ENCODE results near the gene HOATZ. TPM values are rescaled to one million over a fixed set of nuclear protein-coding genes. Genes with fewer than 3 reads are reported as not detected.
A peak's percentile ranks its signal among the peaks of the same experiment; 100 is the strongest.

The HOATZ gene
- total and polyA plus RNA-seq, 5 experiments from 2014 or later = not detected

DNA sequence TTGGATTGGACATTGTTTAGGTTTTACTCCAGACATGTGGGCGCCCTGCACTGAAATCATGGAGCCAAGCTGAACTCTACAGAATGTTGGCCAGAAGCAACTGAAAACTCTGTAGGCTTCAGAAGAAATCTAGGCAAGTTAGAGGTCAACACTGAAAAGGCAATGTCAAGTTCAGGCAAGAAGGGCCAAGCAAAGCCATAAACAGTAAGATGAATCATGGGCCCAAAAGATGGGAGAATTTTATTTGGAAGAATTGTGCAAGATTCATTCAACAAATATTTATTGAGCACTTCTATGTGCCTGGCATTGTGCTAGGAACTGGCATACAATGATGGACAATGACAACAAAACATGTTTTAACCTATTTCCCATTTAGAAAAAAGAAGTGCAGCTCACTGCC lies 10.9 kb downstream of the HOATZ start:
- POLR2A ChIA-PET = no interaction called here
- H3K36me3 Mint-ChIP-seq = no peaks in the 10 kb centered on the region
- no peak for ATAC-seq

GRCh38 chr11:111526501-111526900 lies 11.9 kb downstream of the HOATZ start:
- Mint-ChIP-seq H3K9me3 (no peaks in the 10 kb centered on the region), H3K27me3 (peaks cover 0 to 2% (median 0%) of the 10 kb centered on the region in 5 donors), H3K27ac (peak overlapping the region in 9 of 10 donors; percentile 7 to 86 (median 34)), H3K36me3 (no peaks in the 10 kb centered on the region), H3K4me3 (peak overlapping the region in 5 of 10 donors; percentile 1 to 55 (median 34)), H3K4me1 (peaks cover 19 to 37% (median 30%) of the 10 kb centered on the region in 4 donors)
- peak; percentile 55 to 79 for ATAC-seq
- POLR2A ChIA-PET = interaction anchor here (0.6 kb wide), 1 partner anchor 84 kb away, joined by 4 read pairs; no protein-coding TSS in a partner anchor
- peak in 7 of 10 donors; percentile 26 to 68 (median 53) for DNase-seq

More for the DNA sequence above, 10.9 kb downstream of the HOATZ start:
- peaks cover 19 to 34% (median 29%) of the 10 kb centered on the region in 4 donors for H3K4me1 Mint-ChIP-seq
- peaks cover 0 to 2% (median 0%) of the 10 kb centered on the region in 5 donors for H3K27me3 Mint-ChIP-seq
- no peaks in the 10 kb centered on the region for H3K9me3 Mint-ChIP-seq
- peak overlapping the region in 3 of 10 donors; percentile 11 to 86 (median 54) for H3K27ac Mint-ChIP-seq
- DNase-seq = no peak
- H3K4me3 Mint-ChIP-seq = peak overlapping the region in 2 of 10 donors; percentile 1 to 20

- Mint-ChIP-seq H3K36me3 (no peaks in the 10 kb centered on the region), H3K4me1 (peaks cover 24 to 45% (median 36%) of the 10 kb centered on the region in 4 donors), H3K4me3 (no peak overlapping the region), H3K27me3 (peaks cover 0 to 2% (median 0%) of the 10 kb centered on the region in 5 donors), H3K9me3 (no peaks in the 10 kb centered on the region), H3K27ac (no peak overlapping the region)
- no peak for DNase-seq
- POLR2A ChIA-PET = no interaction called here
- ATAC-seq = no peak
Observed at GRCh38 chr11:111527279-111527678, 12.7 kb downstream of the HOATZ start.

DNA sequence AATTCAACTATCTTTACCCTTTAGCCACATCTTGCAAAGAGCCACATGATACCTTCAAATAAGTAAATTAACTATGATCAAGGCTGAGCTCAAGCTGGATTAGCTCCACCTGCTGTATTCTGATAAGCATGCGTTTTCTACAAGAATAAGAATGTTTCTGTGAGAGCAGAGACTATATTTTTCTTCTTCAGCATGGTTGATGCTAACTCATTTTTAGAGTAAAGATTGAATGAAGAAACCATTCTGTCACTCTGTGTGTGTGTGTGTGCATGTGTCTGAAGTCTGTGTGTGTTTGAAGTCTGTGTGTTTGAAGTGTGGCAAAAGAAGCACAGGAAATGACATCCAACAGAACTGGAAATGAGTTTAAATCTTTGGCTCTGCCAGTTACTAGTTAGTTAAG lies 14.0 kb downstream of the HOATZ start:
- peak overlapping the region in 6 of 10 donors; percentile 2 to 49 (median 26) for H3K4me3 Mint-ChIP-seq
- ATAC-seq = peak; percentile 63 to 67
- no peaks in the 10 kb centered on the region for H3K9me3 Mint-ChIP-seq
- POLR2A ChIA-PET = interaction anchor here (0.7 kb wide), 1 partner anchor 14 kb away, joined by 3 read pairs; no protein-coding TSS in a partner anchor
- H3K27me3 Mint-ChIP-seq = no peaks in the 10 kb centered on the region
- H3K36me3 Mint-ChIP-seq = no peaks in the 10 kb centered on the region
- H3K27ac Mint-ChIP-seq = peak overlapping the region in 9 of 10 donors; percentile 8 to 82 (median 63)
- H3K4me1 Mint-ChIP-seq = peaks cover 25 to 46% (median 39%) of the 10 kb centered on the region in 4 donors
- peak in 8 of 10 donors; percentile 35 to 89 (median 70) for DNase-seq

- ATAC-seq (no peak), DNase-seq (no peak)
- Mint-ChIP-seq H3K9me3 (no peaks in the 10 kb centered on the region), H3K27ac (no peak overlapping the region), H3K4me1 (peaks cover 25 to 46% (median 39%) of the 10 kb centered on the region in 4 donors), H3K36me3 (no peaks in the 10 kb centered on the region), H3K4me3 (peak overlapping the region in 1 of 10 donors; percentile 25), H3K27me3 (peaks cover 0 to 3% (median 0%) of the 10 kb centered on the region in 5 donors)
- POLR2A ChIA-PET = interaction anchor here (1.4 kb wide), 1 partner anchor 16 kb away, joined by 3 read pairs; the partner anchor contains the start of gene HOATZ
Observed at GRCh38 chr11:111530091-111530490, 15.5 kb downstream of the HOATZ start.

- Mint-ChIP-seq H3K9me3 (no peaks in the 10 kb centered on the region), H3K4me3 (no peak overlapping the region), H3K4me1 (peaks cover 17 to 38% (median 29%) of the 10 kb centered on the region in 4 donors), H3K27ac (peak overlapping the region in 1 of 10 donors; percentile 76), H3K36me3 (no peaks in the 10 kb centered on the region), H3K27me3 (peaks cover 0 to 8% (median 0%) of the 10 kb centered on the region in 5 donors)
- ATAC-seq (no peak), DNase-seq (no peak)
- POLR2A ChIA-PET = no interaction called here
Observed at GRCh38 chr11:111531136-111531535, 16.6 kb downstream of the HOATZ start.

DNA sequence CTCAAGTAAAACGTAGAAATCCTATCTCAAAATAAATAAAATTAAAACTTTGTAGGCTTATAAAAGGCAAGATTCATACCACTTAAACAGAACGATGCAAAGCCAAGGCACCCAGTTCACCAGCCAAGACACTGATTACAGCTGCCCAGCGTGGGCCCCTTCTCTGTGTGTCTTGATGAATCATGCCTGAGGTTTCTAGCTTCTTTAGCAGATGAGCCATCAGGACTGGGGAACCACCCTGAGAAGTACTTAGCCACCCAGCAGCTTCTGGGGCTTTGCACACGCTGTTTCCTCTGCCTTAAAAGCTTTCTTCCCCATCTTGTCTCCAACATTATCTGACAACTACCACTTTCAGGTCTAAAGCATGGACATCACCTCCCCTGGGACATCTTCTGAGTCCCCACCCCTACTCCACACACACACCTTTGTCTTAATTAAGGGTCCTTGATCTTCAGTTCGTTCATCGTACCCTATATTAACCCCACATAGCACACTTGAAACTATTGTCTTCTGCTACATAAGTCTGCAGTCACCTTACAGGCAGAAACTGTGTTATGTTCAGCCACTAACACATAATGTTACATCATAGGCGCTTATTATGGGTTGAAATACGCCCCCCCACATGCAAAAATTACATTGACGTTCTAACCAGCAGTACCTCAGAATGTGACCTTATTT lies 17.2 kb downstream of the HOATZ start:
- POLR2A ChIA-PET = no interaction called here
- Mint-ChIP-seq H3K9me3 (no peaks in the 10 kb centered on the region), H3K4me1 (peaks cover 13 to 32% (median 22%) of the 10 kb centered on the region in 4 donors), H3K27me3 (peaks cover 0 to 15% (median 0%) of the 10 kb centered on the region in 5 donors), H3K4me3 (peak overlapping the region in 3 of 10 donors; percentile 1 to 20 (median 5)), H3K36me3 (no peaks in the 10 kb centered on the region), H3K27ac (peak overlapping the region; percentile 36 to 90 (median 72))
- DNase-seq (peak in 8 of 10 donors; percentile 14 to 81 (median 46)), ATAC-seq (peak; percentile 86 to 97)

GRCh38 chr11:111532365-111532709 lies 17.8 kb downstream of the HOATZ start:
- Mint-ChIP-seq H3K4me3 (peak overlapping the region in 1 of 10 donors; percentile 20), H3K27me3 (peaks cover 0 to 17% (median 0%) of the 10 kb centered on the region in 5 donors), H3K9me3 (no peaks in the 10 kb centered on the region), H3K27ac (peak overlapping the region in 4 of 10 donors; percentile 36 to 90 (median 60)), H3K36me3 (no peaks in the 10 kb centered on the region), H3K4me1 (peaks cover 13 to 29% (median 22%) of the 10 kb centered on the region in 4 donors)
- DNase-seq (no peak), ATAC-seq (no peak)
- POLR2A ChIA-PET = no interaction called here

DNA sequence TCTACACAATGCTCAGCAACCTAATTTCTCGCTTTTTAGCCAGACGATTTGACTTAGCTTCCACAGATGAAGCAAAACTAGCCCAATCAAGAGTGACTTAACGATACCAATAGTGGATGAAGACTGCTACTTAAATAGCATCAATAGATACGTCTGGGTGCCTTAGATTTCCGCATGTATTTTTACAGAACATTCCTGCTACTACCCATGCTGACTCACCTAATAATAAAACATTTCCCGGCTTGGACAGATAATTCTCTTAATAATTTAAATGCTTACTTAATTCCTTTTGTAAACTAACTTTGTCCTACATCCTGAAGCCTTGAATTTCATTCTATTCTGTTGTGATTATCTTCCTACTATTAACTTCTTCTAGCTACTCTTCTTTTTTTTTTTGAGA lies 20.7 kb downstream of the HOATZ start:
- Mint-ChIP-seq H3K4me3 (no peak overlapping the region), H3K27ac (peak overlapping the region in 1 of 10 donors; percentile 45), H3K9me3 (no peaks in the 10 kb centered on the region), H3K36me3 (no peaks in the 10 kb centered on the region), H3K4me1 (peaks cover 14 to 31% (median 29%) of the 10 kb centered on the region in 4 donors), H3K27me3 (peaks cover 0 to 36% (median 0%) of the 10 kb centered on the region in 5 donors)
- POLR2A ChIA-PET = no interaction called here
- no peak for DNase-seq
- no peak for ATAC-seq

- Mint-ChIP-seq H3K27ac (peak overlapping the region in 5 of 10 donors; percentile 27 to 80 (median 67)), H3K36me3 (no peaks in the 10 kb centered on the region), H3K4me1 (peaks cover 15 to 37% (median 32%) of the 10 kb centered on the region in 4 donors), H3K27me3 (peaks cover 0 to 43% (median 1%) of the 10 kb centered on the region in 5 donors), H3K4me3 (peak overlapping the region in 1 of 10 donors; percentile 20), H3K9me3 (no peaks in the 10 kb centered on the region)
- POLR2A ChIA-PET = no interaction called here
- DNase-seq = no peak
- no peak for ATAC-seq
Observed at GRCh38 chr11:111537336-111537860, 22.8 kb downstream of the HOATZ start.

- Mint-ChIP-seq H3K4me3 (peak overlapping the region in 6 of 10 donors; percentile 20 to 86 (median 76)), H3K27me3 (peaks cover 0 to 43% (median 1%) of the 10 kb centered on the region in 5 donors), H3K4me1 (peaks cover 20 to 47% (median 37%) of the 10 kb centered on the region in 4 donors), H3K9me3 (no peaks in the 10 kb centered on the region), H3K36me3 (no peaks in the 10 kb centered on the region), H3K27ac (peak overlapping the region; percentile 6 to 96 (median 88))
- POLR2A ChIA-PET = no interaction called here
- peak in 1 of 2 donors; percentile 9 for ATAC-seq
- no peak for DNase-seq
Observed at GRCh38 chr11:111538407-111539114, 24.0 kb downstream of the HOATZ start.

DNA sequence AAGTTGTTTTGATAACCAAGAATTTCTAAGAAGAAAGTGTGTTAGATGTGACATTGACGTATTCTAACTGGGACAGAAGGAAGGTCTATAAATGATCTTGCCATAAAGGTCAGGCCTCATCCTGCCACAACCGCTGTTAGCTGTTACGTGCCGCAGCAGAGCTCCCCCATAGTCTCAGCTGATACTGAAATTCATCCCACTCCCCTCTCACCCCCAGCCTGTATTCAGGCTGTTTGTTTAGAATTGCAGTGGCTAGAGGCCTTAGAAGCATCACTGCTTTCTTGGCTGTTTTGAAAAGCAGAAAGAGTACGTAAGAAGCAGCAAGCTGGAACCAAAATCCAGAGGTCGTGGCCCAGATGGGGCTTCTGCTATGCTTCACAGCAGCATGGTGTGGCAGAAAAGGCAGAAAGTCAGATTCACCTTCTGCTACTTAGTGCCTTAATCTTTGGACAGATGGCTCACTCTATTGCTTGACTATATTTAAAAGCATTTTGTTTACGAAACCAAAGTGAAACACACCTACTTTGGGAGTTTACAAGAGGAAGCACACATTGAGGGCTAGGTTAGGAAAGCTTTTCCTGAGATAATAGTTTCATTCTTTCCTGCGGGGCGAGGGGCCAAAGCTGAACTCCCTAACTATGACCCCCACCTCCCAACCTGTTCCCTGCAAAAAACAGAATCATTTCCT lies 25.0 kb downstream of the HOATZ start:
- DNase-seq (peak in 8 of 10 donors; percentile 24 to 82 (median 66)), ATAC-seq (peak; percentile 72 to 83)
- peaks cover 0 to 43% (median 1%) of the 10 kb centered on the region in 5 donors for H3K27me3 Mint-ChIP-seq

More for the DNA sequence above, 25.0 kb downstream of the HOATZ start:
- H3K4me1 Mint-ChIP-seq = peaks cover 20 to 47% (median 37%) of the 10 kb centered on the region in 4 donors
- POLR2A ChIA-PET = no interaction called here
- H3K9me3 Mint-ChIP-seq = no peaks in the 10 kb centered on the region
- H3K36me3 Mint-ChIP-seq = no peaks in the 10 kb centered on the region
- peak overlapping the region; percentile 75 to 96 (median 90) for H3K27ac Mint-ChIP-seq
- H3K4me3 Mint-ChIP-seq = peak overlapping the region; percentile 70 to 88 (median 79)

Data from naive thymus-derived CD8-positive, alpha-beta T cell (primary cell).